NCI-H510A treated with DMSO at 0.1 percent for 48 hours (cell line): Measurements from ENCODE around the gene KCNQ1.

Source experiments
- DNase-seq: peaks from one replicate; lab custom pipeline; 2025; lab: John Stamatoyannopoulos, UW

The KCNQ1 gene

DNA sequence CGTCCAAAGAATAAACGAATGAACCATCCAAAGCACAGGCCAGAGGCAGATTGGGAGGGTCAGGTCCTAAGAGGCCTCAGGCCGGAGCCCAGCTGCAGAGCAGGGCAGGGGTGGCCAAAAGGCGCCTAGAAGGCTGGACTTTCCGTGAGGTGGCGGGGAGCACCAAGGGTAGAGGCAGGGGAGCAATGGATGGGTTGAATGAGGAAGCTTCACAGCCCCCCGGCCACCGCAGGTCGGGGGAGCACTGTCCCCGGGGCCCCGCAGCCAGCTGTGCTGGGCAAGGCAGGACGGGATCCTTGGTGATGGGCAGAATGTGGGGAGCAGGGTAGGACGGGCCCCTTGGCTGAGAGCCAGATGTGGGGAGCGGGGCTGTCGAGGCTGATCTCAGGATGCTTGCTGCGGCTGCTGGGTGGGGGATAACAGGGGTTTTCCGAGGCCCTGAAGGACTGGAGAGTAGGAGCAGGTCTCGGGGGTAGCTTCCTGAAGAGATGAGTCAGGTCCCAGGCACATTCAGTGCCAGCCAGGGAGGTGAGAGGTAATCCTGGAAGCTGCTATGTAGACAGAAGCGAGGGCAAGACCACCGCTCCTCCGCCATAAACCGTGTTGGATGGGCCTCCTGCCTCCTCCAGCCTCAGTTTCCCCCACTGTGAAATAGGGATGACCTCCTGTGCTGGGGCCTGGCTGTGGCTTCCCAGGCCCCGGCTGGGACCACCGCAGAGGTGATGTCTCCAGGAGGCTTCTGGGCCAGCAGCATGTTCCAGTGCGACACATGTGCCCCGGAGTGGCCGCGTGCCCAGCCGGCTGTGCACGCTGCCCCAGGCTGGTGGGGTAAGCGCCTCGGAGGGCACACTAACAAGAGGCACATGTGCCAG is 289.6 kb downstream of the KCNQ1 start:
- no peak for DNase-seq

DNA sequence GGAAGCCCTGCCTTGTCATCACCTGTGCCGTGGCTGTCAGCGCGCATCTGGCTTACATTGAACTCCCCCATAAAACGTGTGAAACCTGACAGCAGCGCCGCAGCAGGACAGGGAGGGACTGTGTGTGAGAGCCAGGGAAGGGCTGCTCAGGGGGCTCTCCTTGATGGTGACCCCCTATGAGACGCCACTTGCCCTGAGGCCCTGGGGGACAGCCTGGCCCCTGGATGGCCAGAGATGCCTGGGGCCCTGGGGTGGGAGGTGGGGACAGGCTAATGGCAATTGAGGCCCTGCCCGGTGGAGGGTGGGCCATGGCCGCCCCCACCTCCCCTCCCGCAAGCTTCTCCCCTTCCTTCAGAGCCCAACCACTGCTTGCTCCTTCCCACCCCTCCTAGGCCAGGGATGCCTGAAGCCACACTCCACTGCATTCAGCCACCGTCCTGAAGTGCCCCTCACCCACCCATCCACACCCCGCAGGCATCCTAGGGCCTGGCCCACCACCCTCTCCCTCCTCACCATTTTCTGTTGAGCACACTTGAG is 290.3 kb downstream of the KCNQ1 start:
- no peak for DNase-seq

DNA sequence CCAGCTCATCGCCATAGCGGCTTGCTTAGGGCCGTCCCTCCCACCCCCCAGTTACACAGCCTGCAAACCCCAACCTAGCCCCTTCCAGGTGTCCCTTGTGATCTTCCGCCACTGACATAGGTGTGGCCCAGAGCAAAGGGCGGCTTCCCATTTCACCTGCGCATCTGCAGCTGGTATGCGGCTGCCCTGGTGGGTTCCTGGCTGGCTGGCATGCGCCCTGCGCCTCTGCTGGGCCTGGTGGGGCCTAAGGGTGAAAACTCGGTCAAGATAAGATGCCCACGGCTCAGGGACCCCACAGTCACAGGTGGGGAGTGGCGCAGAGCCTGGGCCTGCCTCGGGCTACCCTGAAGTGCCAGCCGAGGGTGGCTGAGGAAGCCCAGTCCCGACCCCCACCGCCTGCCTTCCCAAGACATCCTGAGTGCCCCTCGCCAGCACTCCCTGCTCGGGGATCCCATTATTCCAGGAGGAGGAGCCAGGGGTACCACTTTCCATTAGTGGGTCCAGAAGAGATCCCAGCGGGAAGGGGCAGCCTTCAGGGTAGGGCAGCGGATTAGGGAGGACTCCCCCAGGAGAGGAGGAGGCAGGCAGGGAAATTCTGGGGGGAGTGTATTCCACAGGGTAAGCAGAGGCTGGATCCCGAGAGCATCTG is 291.9 kb downstream of the KCNQ1 start:
- no peak for DNase-seq

DNA sequence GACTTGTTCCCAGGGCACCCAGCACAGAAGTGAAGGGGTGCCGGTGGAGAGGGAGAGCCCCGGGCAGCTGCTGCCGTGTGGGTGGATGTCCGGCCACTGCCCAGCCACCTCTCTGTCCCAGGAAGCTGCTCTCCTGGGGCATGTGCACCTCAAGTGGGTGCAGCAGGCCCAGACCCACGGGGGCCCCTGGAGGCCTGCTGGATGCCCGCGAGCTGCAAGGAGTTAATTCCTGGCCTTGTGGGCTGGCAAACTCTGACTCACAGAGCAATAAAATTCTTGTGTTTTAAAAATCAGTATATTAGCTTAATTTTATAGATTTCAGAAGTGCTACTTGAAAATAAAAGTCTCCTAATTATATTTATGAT is 292.4 kb downstream of the KCNQ1 start:
- no peak for DNase-seq

DNA sequence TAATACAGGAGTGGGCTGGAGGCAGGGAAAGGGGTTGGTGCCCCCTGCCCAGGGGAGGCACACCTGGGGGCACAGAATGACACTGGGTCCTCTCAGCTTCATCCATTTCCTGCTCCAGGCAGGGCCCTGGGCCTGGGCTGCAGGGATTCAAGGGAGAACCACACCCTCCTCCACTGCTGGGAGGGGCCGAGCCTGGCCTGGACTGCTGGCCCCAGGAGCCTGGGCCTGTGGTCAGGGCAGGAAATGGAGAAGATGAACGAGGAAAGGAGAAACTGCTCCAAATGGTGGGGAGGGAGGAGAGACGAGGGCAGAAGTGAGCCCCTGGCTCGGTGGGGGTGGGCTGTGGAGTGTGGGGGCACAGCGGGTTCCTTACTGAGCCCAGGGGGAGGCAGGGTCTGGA is 293.1 kb downstream of the KCNQ1 start:
- no peak for DNase-seq

DNA sequence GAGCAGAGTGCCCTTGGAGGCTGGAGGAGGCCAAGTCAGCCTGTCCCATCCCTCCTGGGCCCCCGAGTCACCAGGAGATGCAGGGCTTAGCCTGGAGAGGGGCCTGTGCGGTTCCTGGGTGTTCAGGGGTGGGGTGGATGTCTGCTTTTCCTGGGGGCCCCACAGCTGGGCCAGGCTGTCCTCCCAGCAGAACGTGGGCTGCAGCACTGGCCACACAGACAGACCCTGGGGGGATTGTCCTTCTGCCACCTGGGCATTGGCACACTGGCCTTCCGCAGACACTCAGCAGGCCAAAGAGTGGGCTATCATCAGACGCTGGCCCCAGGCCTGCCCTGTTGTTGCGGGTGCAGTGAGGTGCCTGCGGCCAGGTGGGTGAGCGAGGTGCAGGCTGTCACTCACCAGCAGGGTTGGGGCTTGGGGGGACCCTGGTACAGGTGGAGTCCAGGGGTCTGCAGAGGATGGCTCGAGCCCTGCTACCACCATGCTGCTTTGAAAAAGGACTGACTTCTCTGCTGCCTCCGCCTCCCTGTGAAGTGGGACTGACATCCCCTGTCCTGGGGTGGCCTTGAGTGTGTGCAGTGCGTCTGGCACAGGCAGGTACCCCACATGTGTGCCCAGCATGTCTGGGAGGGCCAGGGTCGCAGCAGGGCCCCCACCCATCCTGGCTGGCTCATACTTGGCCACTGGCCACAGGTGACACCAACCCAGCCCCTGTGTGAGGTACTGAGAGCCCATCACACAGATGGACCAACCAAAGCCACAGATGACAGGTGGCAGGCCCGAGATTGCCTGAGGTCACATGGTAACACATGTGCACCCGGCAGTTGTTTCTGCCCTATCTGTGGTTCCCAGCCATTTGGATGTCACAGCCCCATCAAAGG is 294.0 kb downstream of the KCNQ1 start:
- no peak for DNase-seq

DNA sequence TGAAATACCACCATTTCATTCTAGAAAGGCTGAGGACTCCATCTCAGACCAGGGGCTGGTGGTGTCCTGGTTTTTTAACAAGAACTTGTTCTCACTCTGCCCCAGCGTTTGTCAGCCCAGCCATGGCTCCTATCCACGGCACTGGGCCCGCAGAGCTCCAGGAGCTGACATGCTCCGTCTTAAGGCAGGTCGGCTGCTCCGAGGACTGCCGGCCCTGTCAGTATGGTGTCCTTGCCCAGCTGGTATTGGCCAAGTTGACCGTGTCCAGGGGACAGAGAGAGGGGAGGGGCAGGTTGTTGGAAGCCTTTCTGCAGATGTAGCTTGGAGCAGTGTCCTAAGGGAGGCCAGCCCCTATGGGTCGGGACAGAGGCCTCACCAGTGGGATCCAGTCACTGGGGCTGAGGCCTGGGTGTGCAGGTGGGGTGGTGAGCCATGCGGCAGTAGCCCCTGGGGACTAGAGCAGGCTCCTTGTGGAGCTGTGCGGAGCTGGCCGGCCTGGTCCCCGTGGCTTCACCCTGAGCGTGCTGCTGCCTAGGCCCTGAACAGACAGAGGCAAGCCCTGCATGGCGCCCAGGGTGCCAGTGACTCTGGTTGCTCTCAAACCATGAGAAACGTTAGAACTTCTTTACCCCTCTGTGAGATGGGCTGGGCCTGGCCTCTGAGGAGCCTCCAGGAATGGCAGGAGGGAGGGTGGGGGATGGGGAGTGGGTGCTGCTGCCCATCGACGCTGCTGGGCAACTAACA is 294.9 kb downstream of the KCNQ1 start:
- no peak for DNase-seq

DNA sequence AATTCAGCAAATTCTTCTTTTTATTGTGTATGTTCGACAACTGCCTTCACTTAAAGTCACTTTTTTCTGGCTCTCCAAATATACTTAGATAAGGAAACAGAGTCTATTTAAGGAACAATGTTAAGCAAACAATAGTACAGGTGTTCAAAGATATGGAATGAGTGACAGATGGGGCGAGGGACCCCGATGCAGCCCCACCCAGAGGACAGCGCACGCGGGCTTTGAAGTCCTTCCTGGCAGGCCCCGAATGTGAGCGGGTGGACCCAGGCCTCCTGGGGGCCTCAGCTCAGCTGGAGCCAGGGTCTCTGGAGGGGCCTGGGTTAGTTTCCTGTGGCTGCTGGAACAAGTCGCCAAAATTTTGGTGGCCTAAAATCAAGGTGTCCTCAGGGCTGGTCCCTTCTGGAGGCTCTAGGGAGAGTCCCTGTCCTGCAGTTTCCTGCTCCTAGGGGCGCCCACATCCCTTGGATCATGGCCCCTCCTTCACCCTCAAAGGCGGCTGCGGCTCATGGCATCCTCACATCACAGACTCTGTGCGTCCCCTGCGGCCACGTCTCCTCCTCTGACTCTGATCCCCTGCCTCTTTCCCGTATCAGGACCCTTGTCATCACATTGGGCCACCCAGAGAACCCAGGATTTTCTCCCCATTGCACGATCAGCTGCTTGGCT is 295.6 kb downstream of the KCNQ1 start:
- no peak for DNase-seq

DNA sequence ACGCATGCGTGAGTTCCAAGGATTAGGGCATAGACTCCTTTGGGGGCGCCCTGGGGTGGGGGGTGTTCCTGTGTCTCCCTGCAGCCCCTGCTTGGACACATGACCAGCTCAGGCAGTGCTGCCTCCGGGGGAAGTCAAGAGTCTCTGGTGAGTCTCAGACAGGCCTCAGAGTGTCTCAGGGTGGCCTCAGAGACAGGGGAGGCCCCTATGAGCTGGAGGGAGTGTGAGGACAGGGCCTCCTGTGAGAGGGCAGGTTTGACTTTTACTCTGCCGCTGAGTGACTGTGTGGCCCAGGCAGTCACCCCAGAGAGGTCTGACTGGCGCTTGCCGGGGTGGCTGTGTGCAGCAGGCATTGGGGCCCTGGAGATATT is 296.2 kb downstream of the KCNQ1 start:
- no peak for DNase-seq

DNA sequence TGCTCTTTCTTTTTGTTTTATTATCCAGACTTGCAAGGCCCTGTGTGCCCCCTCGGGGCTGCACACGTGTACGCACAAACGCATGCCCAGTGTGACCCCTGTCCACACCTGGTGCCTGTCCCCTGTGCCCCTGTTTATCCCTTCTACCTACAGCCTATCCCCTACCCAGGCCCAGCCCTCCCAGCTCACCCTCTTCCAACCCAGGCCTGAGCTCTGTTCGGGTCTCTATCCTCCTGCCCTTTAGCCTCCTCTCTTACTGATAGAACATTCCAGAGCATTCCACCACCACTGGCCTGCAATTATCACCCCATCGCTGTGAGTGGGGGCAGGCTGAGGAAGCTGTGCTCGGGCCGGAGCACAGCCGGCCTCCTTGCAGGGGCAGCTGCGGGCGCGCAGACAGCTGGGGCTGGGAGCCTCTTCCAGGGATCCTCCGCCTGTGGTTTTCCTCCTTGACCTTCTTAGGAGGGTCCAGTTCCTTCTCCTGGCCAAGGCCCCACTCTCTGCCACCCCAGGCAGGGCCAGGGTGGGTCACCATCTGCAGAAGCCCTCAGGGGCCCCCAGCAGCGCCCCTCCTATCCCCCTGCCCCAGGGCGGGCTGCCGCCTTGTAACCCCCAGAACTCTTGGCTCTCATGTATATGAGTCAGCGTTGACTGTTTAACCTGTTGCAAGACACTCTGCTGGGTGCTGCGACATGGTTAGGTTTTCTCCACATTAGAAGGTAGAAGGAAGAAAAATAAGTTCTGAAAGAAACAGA is 296.7 kb downstream of the KCNQ1 start:
- no peak for DNase-seq

DNA sequence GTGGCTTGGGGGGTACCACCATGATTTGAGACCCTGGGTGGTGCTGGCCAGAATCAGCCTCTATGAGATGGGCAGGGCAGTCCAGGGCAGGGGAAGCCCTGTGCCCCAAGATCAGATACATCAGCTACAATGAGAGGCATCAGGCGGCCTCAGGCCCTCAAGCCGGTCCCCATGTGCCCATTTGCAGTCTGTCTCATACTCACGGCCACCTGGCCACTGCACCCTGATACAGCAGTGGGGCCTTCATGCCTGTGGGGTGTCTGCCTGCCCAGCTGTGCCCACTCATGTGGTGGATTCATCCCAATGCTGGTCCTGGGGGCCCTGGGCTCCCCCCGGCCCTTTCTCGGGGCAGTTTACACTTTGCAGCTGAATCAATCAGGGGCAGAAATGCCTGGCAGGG is 297.4 kb downstream of the KCNQ1 start:
- DNase-seq, result no peak

DNA sequence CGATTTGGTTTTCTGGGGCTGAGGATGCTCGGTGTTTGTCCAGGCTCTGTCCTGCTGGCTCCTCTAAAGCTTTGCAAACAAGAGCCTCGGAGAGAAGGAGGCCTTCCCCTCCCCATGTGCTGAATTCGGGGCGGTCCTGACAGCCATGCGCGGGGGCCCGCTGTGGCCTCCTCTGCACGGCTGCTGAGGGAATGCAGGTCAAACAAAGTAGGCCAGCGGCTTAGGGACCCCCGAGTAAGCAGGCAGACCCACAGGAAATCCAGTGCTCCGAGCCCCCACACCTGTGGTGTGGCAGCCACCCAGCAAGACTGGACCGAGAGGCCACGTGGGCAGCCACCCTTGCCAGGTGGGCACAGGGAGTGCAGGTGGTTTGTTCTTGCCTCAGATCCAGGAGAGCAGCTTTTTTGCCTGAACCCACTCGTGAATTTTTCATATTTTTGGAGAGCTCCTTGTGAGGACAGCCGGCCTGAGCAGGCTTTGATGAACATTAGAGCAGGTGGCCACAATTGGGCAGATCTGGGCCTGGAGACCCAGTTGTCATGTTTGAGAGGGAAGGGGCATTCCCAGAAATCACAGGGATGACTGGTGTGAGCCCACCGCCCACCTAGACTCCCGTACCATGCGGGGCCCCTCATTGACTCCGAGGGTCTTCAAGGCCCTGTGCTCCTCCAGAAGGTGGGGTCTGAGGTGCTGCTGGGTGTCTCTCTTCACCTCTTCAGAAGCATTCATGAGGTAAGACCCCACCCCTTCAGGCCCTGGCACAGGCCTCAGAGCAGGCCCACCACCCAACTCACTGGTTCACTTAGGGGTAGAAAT is 298.0 kb downstream of the KCNQ1 start:
- DNase-seq, result no peak

DNA sequence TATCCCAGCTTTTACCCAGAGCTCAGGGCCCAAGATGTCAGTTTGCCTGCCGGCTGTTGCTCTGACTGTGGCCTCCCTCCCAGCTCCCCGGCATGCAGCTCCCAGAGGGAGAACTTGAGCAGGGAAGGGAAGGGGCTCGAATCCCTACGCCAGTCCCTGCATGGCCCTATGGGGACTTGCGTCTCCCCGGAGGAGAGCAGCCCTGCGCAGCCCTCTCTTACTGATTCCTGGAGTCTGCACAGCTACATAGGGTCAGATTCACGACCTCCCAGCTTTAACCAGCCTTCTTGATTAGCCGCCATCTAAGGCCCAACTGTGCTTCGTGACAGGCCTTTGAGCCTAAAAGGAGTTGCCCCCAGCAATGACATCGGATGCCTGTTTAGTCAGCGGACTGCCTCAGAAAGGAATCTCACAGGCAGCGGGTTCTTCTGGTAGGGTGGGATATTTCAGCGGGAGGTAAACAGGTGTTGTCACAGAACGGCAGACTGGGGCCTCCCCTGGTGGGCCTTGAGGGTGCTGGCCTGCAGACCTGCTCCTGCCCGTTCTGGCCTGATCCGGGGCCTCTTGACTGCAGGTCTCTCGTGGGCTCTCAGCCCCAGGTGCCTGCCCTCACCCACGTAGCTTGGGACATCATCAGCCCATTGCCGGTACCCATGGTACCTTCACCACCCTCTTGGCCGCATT is 298.8 kb downstream of the KCNQ1 start:
- no peak for DNase-seq

DNA sequence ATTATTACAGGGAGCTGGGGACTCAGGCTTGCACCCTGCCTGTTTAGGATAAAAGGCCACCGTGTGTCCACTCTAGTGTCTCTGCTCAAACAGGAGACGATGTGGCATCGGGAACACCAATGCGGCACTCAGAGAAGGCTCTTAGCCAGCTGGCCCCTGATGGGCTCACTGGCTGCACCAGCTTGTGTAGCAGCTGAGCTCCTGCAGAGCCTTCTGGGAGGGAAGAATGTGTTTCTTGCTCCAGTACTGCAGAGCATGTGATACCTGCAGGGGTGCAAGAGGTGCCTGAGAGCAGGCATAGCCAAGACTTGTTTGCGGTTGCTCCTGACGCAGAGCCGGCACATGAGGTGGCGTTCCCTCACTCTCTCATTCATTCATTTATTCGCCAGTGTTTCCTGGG is 299.4 kb downstream of the KCNQ1 start:
- DNase-seq, result no peak

DNA sequence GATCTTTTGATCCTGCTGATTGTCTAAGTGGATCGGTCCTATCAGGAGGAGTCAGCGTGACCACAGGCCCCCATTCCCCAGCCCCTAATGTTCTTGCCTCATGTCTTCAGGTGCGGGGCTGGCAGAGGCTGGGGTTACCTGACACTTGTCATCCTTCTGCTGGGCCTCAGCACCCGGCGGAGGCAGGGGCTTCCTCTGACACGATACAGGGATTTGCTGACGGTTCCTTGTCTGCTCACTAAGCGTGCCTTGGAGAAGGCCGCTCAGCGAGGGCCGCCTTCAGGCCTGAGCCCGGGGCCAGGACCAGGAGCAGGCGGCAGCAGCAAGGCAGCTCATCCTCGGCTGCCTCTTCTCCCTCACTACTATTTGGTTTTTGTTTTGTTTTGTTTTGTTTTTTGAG is 300.7 kb downstream of the KCNQ1 start:
- DNase-seq, result no peak

DNA sequence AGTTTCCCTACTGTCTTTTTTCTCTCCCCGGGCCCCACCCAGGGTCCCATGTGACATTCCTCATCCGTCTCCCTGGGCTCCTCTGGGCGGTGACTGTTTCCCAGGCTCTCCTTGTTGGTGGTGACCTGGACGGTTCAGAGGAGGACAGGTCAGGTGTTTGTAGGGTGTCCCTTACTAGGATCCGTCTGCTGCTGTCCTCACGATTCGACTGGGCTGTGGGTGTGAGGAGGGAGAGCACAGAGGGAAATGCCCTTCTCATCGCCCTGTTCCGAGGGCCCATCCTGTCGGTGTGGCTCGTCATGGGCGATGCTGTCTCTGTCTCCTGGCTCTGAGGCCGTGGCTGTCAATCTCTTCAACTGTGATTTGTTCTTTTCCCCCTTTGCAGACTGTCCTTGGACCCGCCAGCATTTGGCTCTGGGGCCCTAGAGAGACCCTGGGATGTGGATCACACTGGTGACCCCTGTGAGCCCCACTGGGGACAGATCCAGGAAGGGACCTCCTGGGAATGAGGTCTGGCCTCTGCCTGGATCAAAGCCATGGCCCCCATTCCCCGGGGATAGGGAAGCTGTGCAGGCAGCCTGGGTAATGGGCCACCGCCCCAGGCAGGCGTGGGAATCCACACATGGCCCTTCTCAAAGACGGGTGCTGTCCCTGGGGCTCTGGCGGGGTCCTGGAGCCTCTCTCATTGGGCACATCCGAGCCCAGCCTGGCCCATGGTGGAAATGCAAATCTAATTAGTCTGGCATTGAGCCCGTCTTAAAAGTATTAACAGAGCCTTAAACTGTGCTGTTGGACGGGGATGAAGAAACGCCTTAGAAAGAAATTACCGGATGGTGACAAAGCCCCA is 301.8 kb downstream of the KCNQ1 start:
- no peak for DNase-seq

DNA sequence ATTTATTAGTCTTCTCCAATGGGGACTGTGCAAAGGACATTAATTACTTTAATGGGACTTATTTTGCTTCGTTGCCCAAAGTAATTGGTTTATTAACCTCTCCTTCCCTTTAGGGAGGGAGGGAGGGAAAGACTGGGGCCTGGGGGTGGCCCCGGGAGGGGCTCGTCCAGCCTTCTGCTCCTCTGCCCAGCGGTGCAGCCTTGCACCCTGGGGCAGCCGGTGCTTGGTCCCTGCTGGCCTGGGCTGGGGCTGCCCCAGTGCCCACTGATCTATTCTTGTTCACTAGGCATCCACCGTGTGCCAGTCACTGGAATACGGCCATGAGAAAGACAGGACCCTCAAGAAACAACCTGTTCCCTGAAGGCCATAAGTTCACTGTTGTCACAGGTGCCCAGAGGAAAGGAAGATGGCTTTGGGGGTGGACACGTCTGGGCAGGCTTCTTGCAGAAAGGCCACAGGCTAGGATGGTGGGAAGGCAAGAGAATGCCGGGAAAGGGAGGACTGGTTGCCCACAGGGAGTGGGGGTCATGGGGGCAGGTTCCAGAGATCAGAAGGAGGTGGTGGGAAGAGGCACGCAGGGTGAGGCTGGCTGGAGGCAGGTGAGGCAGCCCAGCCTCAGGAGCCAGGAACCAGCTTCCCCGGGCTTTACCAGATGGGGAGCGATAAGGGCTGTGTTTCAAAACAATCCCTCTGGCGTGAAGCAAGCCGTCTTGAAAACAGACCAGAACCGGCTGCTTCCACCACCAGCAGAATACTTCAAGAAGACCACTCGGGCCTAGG is 302.6 kb downstream of the KCNQ1 start:
- DNase-seq, result no peak
